Fibroblast of lung (primary cell): Measurements from ENCODE around the gene SPDYA. TPM values are rescaled to one million over a fixed set of nuclear protein-coding genes. Genes with fewer than 3 reads are reported as not detected.

Experiments used
- DNase-seq, 2 donors: peaks; one replicate each; pipeline versions ENCODE4 v3.0.0 to v3.0.0-alpha.2; 2010; ENCODE audit warnings: low read depth in 2 of 2
- H2AFZ ChIP-seq: 2 replicates; pipeline ENCODE4 v1.5.1; 2012; ENCODE audit warnings: low read length, control low read depth, inconsistent platforms
- H3K27ac ChIP-seq: 2 replicates; pipeline ENCODE4 v1.5.1; 2011; ENCODE audit warnings: low read length, control low read depth; ENCODE audit not compliant: insufficient read depth
- H3K27me3 ChIP-seq: 2 replicates; pipeline ENCODE4 v1.5.1; 2011; ENCODE audit warnings: mild to moderate bottlenecking, low read length; ENCODE audit not compliant: control insufficient read depth, insufficient read depth
- H3K36me3 ChIP-seq: 2 replicates; pipeline ENCODE4 v1.5.1; 2011; ENCODE audit warnings: low read length; ENCODE audit not compliant: control insufficient read depth, insufficient read depth
- H3K4me1 ChIP-seq: 2 replicates; pipeline ENCODE4 v1.5.1; 2011; ENCODE audit warnings: low read length; ENCODE audit not compliant: control insufficient read depth, insufficient read depth; ENCODE audit errors: extremely low read depth
- H3K4me2 ChIP-seq: 2 replicates; pipeline ENCODE4 v1.5.1; 2011; ENCODE audit warnings: low read length, control low read depth; ENCODE audit not compliant: insufficient read depth; ENCODE audit errors: extremely low read depth
- H3K4me3 ChIP-seq, 4 experiments: fragments of 200-600 bp in 1 of 4; sonication (generic) in 1 of 4; replicated peaks in 1 of 4; 2 replicates each; pipeline ENCODE4 v1.5.1; 2011 to 2016; ENCODE audit warnings: low read length in 4 of 4, low read depth in 3 of 4, mild to moderate bottlenecking in 3 of 4, control low read depth in 2 of 4, inconsistent platforms in 1 of 4, mixed read lengths in 1 of 4; ENCODE audit not compliant: insufficient read depth in 1 of 4; ENCODE audit errors: control extremely low read depth in 1 of 4
- H3K79me2 ChIP-seq: 2 replicates; pipeline ENCODE4 v1.5.1; 2012; ENCODE audit warnings: mild to moderate bottlenecking, low read length, inconsistent platforms; ENCODE audit not compliant: control insufficient read depth, insufficient read depth
- H3K9ac ChIP-seq: 2 replicates; pipeline ENCODE4 v1.5.1; 2011; ENCODE audit warnings: mild to moderate bottlenecking, low read length, control low read depth; ENCODE audit not compliant: insufficient read depth
- H3K9me3 ChIP-seq: 2 replicates; pipeline ENCODE4 v1.5.1; 2012; ENCODE audit warnings: low read depth, low read length; ENCODE audit not compliant: control insufficient read depth, insufficient read depth
- H4K20me1 ChIP-seq: 2 replicates; pipeline ENCODE4 v1.5.1; 2011; ENCODE audit warnings: low read length; ENCODE audit not compliant: control insufficient read depth, insufficient read depth; ENCODE audit errors: extremely low read depth
- EZH2 ChIP-seq: IDR thresholded peaks from 2 replicates; pipeline ENCODE4 v1.5.1; 2012; ENCODE audit warnings: low read length, control low read depth, mild to moderate bottlenecking; ENCODE audit errors: missing control alignments
- polyA plus RNA-seq, 2 donors: library from polyadenylated mRNA; depleted of rRNA in 1 of 2; stranded (reverse) in 1 of 2; unstranded in 1 of 2; fragments of >200 nt; gene quantifications; 2 replicates each; pipeline ENCODE4 v1.2.1, GENCODE V29; 2011 to 2012; ENCODE audit warnings: missing spikeins in 1 of 2
- total RNA-seq: library from RNA; depleted of rRNA; stranded (reverse); fragments of >200 nt; gene quantifications from 2 replicates; pipeline ENCODE4 v1.2.1, GENCODE V29; 2014
- TF ChIP-seq, protein P1 (sequence below), 2 donors: IDR thresholded peaks in 1 of 2; conservative IDR thresholded peaks in 1 of 2; 1 replicate in 1 of 2; 2 replicates in 1 of 2; pipeline ENCODE4 v1.5.1; 2011 to 2012; ENCODE audit warnings: low read length in 2 of 2, control low read depth in 1 of 2, inconsistent platforms in 1 of 2, low read depth in 1 of 2, mild to moderate bottlenecking in 1 of 2

Gene SPDYA
- total and polyA plus RNA-seq, 2 donors (not counting 1 experiment from before 2014, with no cell fraction given): 0.09 to 0.83 TPM

GRCh38 chr2:28766070-28766469 lies 44.6 kb upstream of the SPDYA start:
- H3K27ac ChIP-seq: no peak overlapping the region
- H3K4me2 ChIP-seq: no peak overlapping the region
- H3K27me3 ChIP-seq: no peaks in the 10 kb centered on the region
- H3K36me3 ChIP-seq: no peaks in the 10 kb centered on the region
- no peak for DNase-seq
- H2AFZ ChIP-seq: no peak overlapping the region
- H3K4me3 ChIP-seq: no peak overlapping the region
- H4K20me1 ChIP-seq: peaks cover 13% of the 10 kb centered on the region
- no peaks in the 10 kb centered on the region for H3K9me3 ChIP-seq
- no peaks in the 10 kb centered on the region for H3K4me1 ChIP-seq
- no peak overlapping the region for H3K9ac ChIP-seq
- H3K79me2 ChIP-seq: peaks cover 96% of the 10 kb centered on the region
- TF ChIP-seq EZH2: no peak
- TF ChIP-seq, protein P1, sequence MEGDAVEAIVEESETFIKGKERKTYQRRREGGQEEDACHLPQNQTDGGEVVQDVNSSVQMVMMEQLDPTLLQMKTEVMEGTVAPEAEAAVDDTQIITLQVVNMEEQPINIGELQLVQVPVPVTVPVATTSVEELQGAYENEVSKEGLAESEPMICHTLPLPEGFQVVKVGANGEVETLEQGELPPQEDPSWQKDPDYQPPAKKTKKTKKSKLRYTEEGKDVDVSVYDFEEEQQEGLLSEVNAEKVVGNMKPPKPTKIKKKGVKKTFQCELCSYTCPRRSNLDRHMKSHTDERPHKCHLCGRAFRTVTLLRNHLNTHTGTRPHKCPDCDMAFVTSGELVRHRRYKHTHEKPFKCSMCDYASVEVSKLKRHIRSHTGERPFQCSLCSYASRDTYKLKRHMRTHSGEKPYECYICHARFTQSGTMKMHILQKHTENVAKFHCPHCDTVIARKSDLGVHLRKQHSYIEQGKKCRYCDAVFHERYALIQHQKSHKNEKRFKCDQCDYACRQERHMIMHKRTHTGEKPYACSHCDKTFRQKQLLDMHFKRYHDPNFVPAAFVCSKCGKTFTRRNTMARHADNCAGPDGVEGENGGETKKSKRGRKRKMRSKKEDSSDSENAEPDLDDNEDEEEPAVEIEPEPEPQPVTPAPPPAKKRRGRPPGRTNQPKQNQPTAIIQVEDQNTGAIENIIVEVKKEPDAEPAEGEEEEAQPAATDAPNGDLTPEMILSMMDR (conservative IDR thresholded peaks at IDR 0.05 in 1 of 2, IDR thresholded peaks at IDR 0.05 in 1 of 2; ENCODE audit: low read depth in 1 of 2, low read length in 2 of 2): no peak

- no peak for DNase-seq
- no peaks in the 10 kb centered on the region for H3K4me1 ChIP-seq
- H3K4me2 ChIP-seq: no peak overlapping the region
- peaks cover 10% of the 10 kb centered on the region for H4K20me1 ChIP-seq
- no peak overlapping the region for H2AFZ ChIP-seq
- H3K4me3 ChIP-seq: no peak overlapping the region
- TF ChIP-seq, protein P1 (conservative IDR thresholded peaks at IDR 0.05 in 1 of 2, IDR thresholded peaks at IDR 0.05 in 1 of 2; ENCODE audit: low read depth in 1 of 2, low read length in 2 of 2): no peak
- TF ChIP-seq EZH2: no peak
- no peak overlapping the region for H3K9ac ChIP-seq
- no peaks in the 10 kb centered on the region for H3K36me3 ChIP-seq
- H3K27ac ChIP-seq: no peak overlapping the region
- no peaks in the 10 kb centered on the region for H3K9me3 ChIP-seq
- H3K27me3 ChIP-seq: no peaks in the 10 kb centered on the region
- H3K79me2 ChIP-seq: peaks cover 96% of the 10 kb centered on the region
Measured at GRCh38 chr2:28767337-28767736, 43.3 kb upstream of the SPDYA start.

DNA sequence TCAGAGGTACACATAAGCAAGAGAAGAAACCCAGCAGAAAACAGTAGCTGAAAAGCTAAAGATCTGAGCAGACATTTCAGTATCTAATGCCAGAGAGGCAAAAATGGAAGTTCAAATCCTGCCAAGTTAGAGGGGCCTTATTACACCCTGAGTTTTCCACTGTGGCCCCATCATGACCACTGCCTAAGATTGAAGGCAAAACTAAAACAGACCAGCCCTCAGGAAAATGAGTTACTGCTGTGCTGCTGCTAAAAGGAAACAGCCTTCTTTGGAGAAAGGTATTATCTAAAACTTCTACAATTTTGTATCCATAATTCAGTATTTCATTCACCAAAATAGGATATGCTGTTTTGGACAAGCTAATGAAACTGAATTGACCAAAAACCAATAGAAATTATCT lies 42.2 kb upstream of the SPDYA start:
- Histone ChIP-seq H3K27me3 (no peaks in the 10 kb centered on the region), H3K27ac (no peak overlapping the region), H3K4me1 (no peaks in the 10 kb centered on the region), H3K79me2 (peaks cover 96% of the 10 kb centered on the region), H3K9ac (no peak overlapping the region), H4K20me1 (peaks cover 8% of the 10 kb centered on the region), H3K9me3 (no peaks in the 10 kb centered on the region), H2AFZ (no peak overlapping the region), H3K4me2 (no peak overlapping the region), H3K4me3 (no peak overlapping the region), H3K36me3 (no peaks in the 10 kb centered on the region)
- no peak for TF ChIP-seq EZH2
- TF ChIP-seq, protein P1 (conservative IDR thresholded peaks at IDR 0.05 in 1 of 2, IDR thresholded peaks at IDR 0.05 in 1 of 2; ENCODE audit: low read depth in 1 of 2, low read length in 2 of 2): no peak
- no peak for DNase-seq
